ENCODE results near the gene HAUS1. TPM values are rescaled to one million over a fixed set of nuclear protein-coding genes. Genes with fewer than 3 reads are reported as not detected.

HAUS1 gene
- total and polyA plus RNA-seq, 4 donors = 4.5 to 17.9 (median 6.5) TPM

GRCh38 chr18:46061796-46062195 lies 42.4 kb upstream of the HAUS1 start:
- H3K4me3 ChIP-seq (ENCODE audit: low read depth in 1 of 3, low read length in 3 of 3) = no peak overlapping the region
- TF ChIP-seq YY1 (IDR thresholded peaks at IDR 0.05) = no peak
- no peak for TF ChIP-seq ZBTB33 (IDR thresholded peaks at IDR 0.05)
- no peak for TF ChIP-seq NR2F2 (IDR thresholded peaks at IDR 0.05)
- no peak for TF ChIP-seq CTCF (IDR thresholded peaks at IDR 0.05; ENCODE audit: low read depth, low read length, missing input control)
- TF ChIP-seq RAD21 (IDR thresholded peaks at IDR 0.05) = no peak
- TF ChIP-seq FOXA2 (IDR thresholded peaks at IDR 0.05) = no peak
- TF ChIP-seq JUND (IDR thresholded peaks at IDR 0.05) = no peak
- no peak for TF ChIP-seq HNF4A (conservative IDR thresholded peaks at IDR 0.05)
- no peak for TF ChIP-seq SP1 (IDR thresholded peaks at IDR 0.05)
- no peak for TF ChIP-seq RXRA (IDR thresholded peaks at IDR 0.05)
- TF ChIP-seq EGR1 (IDR thresholded peaks at IDR 0.05; ENCODE audit: low read depth in 2 of 2) = no peak
- no peak for TF ChIP-seq TAF1 (conservative IDR thresholded peaks at IDR 0.05)
- no peak for TF ChIP-seq REST (IDR thresholded peaks at IDR 0.05)
- TF ChIP-seq ATF3 (IDR thresholded peaks at IDR 0.05) = no peak
- TF ChIP-seq HNF4G (IDR thresholded peaks at IDR 0.05) = no peak
- TF ChIP-seq MAX (IDR thresholded peaks at IDR 0.05) = no peak
- H3K4me1 ChIP-seq (ENCODE audit: control insufficient read depth in 4 of 4, insufficient read depth in 4 of 4, low read length in 3 of 4) = peaks cover 0 to 5% (median 0%) of the 10 kb centered on the region in 4 donors
- no peak overlapping the region for H3K27ac ChIP-seq (ENCODE audit: low read depth in 1 of 2, low read length in 2 of 2)
- no peaks in the 10 kb centered on the region for H3K9me3 ChIP-seq (ENCODE audit: control insufficient read depth in 4 of 4, low read length in 3 of 4)
- no peak for DNase-seq (ENCODE audit: low spot score)
- 95% methylated on average over 1 of the region's 1 CpG for WGBS
- H3K36me3 ChIP-seq (ENCODE audit: control insufficient read depth in 4 of 4, insufficient read depth in 3 of 4, low read depth in 1 of 4, low read length in 3 of 4) = no peaks in the 10 kb centered on the region
- no peaks in the 10 kb centered on the region for H3K27me3 ChIP-seq (ENCODE audit: control insufficient read depth in 4 of 4, insufficient read depth in 4 of 4, low read length in 3 of 4)
- no peak overlapping the region for H3K9ac ChIP-seq (ENCODE audit: low read depth in 1 of 2, low read length in 2 of 2)

GRCh38 chr18:46062781-46063180 lies 41.4 kb upstream of the HAUS1 start:
- Histone ChIP-seq H3K4me1 (ENCODE audit: control insufficient read depth in 4 of 4, insufficient read depth in 4 of 4, low read length in 3 of 4) (peaks cover 0 to 5% (median under 1%) of the 10 kb centered on the region in 4 donors), H3K9ac (ENCODE audit: low read depth in 1 of 2, low read length in 2 of 2) (no peak overlapping the region), H3K27me3 (ENCODE audit: control insufficient read depth in 4 of 4, insufficient read depth in 4 of 4, low read length in 3 of 4) (no peaks in the 10 kb centered on the region), H3K9me3 (ENCODE audit: control insufficient read depth in 4 of 4, low read length in 3 of 4) (no peaks in the 10 kb centered on the region), H3K4me3 (ENCODE audit: low read depth in 1 of 3, low read length in 3 of 3) (no peak overlapping the region), H3K36me3 (ENCODE audit: control insufficient read depth in 4 of 4, insufficient read depth in 3 of 4, low read depth in 1 of 4, low read length in 3 of 4) (no peaks in the 10 kb centered on the region), H3K27ac (ENCODE audit: low read depth in 1 of 2, low read length in 2 of 2) (no peak overlapping the region)
- 97% methylated on average over 5 of the region's 5 CpGs for WGBS
- TF ChIP-seq HNF4A (conservative IDR thresholded peaks at IDR 0.05) (no peak), CTCF (IDR thresholded peaks at IDR 0.05; ENCODE audit: low read depth, low read length, missing input control) (no peak), SP1 (IDR thresholded peaks at IDR 0.05) (no peak), MAX (IDR thresholded peaks at IDR 0.05) (no peak)
- no peak for DNase-seq (ENCODE audit: low spot score)
